Stimulated activated CD4-positive, alpha-beta T cell treated with anti-CD3 and anti-CD28 coated beads, TNF-alpha, amount 100 ng/mL, for 1 hour (primary cell): ENCODE measurements around the gene PDE4B.

Experiments
- DNase-seq, 3 donors: peaks; one replicate each; pipeline ENCODE4 v3.0.0-alpha.2; 2020; ENCODE audit warnings: low read depth in 3 of 3, low spot score in 1 of 3

The PDE4B gene

DNA sequence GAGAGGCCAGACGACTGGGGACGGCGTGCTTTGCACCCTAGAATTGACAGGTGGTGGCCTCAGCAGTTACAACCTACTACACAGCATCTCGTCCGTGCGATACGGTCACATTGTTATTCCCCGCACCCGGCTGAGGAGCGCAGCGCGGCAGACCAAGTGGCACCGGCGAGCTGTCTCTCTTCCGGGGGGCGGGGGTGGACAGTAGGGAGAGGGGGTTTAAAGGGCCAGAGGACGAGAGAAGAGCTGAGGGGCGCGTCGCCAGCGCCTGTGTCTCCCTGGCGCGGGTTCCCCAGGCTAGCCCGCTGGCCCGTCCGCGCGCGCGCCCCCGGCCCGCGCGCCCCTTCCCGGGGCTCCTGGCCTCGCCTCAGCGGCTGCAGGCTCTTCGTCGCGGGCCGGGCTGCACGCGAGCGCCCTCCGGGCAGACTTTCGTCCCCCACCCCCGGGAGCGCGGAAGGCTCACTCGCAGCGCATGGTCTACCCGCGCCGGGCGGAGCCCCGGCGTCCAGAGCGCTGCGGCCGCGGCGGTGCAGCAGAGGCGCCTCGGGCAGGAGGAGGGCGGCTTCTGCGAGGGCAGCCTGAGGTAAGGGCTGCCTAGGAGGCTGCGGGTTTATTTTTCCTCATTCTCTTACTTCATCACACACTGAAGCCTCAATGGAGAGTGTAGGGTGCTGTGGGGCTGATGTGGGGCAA, at the start of gene PDE4B:
PDE4B (plus strand) TSS at position 227 of the 690 bp plus-strand sequence.
- no peak for DNase-seq

DNA sequence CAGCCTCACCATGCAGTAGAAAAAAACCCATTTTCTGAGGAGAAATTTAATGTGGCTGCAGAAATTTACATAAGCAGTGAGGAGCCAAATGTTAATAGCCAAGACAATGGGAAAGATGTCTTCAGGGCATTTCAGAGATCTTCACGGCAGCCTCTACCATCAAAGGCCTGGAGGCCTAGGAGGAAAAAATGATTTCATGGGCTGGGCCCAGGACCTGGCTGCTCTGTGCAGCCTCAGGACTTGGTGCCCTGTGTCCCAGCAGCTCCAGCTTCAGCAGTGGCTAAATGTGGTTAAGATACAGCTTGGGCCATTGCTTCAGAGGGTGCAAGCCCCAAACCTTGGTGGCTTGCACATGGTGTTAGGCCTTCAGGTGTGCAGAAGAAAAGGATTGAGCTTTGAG, 48.0 kb upstream of the PDE4B start:
- DNase-seq = no peak

DNA sequence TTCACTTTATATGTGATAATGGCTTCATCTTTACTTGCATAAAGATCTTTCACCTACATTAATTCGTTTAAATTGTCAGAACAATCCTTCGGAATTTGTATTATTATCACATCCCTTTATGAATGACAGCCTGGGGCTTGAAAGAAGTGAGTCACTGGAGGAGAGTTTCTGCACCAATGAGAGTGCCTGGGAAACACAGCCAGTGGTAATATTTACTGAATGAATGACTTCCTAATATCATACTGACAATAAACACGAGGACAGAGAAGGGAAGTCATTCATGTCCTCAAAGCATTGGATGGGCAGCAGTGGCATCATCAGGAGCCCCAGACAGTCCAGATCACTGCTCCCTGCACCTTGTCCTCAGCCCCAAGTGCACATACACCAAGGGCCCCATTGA, 40.7 kb upstream of the PDE4B start:
- DNase-seq = no peak

DNA sequence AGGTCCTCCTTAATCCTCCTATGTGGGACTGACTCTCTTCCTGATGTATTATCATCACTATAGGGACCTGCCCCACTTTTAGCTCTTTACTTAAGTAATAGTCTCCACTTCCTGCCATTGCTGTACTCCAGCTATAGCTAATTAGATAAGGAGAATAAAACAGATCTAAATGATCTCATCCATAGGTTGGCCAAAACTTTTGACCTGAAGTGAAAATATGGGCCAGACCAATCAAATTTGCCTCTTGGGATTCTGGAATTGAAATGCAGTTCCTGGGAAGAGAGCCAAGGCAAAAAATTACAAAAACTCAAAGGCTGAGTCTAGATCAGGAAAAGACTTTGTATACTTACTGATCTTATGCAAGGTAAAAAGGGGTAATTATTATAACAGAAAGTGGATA, 36.1 kb upstream of the PDE4B start:
- DNase-seq = no peak

DNA sequence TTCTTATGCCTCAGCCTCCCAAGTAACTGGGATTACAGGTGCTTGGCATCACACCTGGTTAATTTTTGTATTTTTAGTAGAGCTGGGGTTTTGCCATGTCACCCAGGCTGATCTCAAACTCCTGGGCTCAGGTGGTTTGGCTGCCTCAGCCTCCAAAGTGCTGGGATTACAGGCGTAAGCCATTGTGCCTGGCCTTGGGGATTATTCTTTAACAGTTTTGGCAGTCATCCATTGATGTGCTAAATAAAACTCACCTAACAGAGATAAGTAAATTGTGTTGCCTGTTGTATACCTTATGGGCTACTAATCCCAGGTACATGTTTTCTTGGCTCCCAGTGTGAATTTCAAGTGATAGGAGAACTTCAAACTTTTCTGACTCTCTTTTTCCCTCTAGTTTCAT, 35.2 kb upstream of the PDE4B start:
- DNase-seq = no peak

DNA sequence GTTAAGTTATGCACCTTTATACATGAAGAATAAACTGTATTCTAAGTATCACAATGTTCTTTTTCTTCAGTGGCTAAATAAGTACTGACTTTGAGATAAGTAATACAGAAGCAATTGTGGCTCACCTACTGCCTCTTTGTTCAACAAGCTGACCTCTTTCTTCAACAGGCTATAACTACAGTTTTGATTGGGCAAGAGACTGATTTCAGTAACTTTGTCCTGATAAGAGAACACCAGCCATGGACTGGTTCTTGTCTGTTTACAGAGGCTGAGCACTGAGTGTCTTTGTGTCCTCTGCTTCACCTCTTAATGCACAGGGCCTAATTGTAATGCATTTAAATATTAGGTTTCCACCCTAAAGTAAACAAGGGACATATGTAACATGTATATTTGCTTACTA, 34.6 kb upstream of the PDE4B start:
- DNase-seq = no peak

DNA sequence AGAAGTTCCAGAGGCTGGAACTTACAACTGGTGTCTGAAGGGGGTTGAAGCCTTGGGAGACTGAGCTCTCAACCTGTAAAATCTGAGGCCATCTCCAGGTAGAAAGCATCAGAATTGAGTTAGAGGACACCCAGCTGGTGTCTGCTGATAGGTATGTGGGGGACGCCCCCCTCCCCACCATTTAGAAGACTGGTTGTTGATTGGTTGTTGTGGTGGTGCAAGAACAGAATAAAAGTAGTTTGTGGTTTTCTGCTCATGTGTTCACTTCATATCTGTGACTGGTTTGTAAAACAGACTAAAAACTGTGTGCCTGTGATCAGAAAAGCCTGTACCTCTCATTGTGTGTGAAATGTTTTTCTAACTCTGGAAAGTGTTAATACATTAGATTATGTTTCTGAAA, 33.2 kb upstream of the PDE4B start:
- DNase-seq = no peak

DNA sequence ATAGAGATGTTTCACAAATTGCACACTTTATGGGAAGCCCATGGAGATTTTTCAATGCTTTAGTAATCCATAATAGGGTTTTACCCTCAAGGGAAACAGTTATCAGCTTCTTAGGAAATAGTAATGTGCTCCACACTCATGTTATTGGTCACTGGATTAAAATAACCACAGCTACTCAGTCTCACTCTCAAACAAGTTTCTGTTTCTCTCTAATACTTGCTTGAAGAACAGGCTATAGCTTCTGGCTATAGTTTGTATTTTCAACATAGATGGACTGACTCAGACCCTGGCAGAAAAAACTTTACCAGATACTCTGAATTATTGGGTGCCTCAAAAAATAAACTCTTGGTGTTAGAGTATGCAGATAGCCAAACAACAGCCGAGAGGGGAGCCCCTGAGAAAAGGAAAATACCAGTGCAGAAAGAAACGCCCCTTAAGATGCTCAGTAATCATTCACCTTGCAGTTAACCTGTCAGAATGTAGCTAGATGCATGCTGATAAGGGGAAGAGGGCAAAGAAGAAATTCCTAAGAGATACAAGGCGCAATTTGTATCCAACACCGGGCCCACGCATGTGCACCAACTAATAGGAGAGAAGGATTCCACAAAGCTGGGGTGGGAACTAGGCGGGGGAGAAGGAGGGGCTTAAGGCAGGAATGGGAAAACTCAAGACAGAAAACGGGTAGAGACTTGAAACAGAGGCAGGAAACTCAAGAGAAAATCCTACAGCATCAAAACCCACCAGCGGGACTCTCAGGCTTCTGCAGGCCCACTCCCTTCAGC, 30.4 kb upstream of the PDE4B start:
- no peak for DNase-seq

DNA sequence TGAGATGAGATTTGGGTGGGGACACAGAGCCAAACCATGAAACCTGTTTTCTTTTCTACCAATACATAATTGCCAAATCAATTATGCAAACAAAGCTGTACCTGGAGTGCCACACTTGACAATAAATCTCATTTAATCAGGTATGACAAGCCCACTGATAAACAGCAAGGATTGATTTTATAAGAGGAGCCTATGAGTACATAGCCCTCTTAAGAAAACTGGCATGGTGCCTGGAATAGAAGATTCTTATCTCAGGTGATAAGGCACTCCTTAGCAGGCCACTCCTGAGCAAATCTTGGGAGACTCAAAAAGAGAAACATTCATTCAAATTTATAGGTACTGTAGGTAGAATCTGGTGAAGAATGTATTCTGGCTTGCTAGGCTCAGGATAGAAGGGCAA, 28.6 kb upstream of the PDE4B start:
- DNase-seq = no peak

DNA sequence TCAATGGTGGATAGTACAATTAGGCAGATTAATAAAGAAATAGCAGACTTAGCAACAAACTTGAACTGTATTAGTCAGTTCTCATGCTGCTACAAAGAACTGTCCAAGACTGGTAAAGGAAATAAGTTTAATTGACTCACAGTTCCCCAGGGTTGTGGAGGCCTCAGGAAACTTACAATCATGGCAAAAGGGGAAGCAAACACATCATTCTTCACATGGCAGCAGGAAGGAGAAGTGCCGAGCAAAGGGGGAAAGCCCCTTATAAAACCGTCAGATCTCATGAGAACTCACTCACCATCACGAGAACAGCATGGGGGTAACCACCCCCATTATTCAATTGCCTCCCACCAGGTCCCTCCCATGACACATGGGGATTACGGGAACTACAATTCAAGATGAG, 27.1 kb upstream of the PDE4B start:
- no peak for DNase-seq

DNA sequence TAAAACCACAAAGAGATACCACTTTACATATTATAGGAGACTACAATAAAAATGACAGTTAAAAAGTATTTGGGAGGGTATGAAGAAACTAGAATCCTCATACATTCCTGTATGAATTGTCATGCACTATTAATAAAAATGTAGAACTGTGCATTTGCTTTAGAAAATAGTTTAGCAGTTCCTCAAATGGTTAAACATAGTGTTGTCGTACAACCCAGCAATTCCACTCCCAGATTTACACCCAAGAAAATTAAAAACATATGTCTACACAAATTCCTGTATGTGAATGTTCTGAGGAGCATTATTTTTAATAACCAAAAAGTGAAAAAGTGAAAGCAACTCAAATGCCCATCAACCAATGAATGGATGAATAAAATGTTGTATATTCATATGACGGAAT, 23.1 kb upstream of the PDE4B start:
- no peak for DNase-seq

DNA sequence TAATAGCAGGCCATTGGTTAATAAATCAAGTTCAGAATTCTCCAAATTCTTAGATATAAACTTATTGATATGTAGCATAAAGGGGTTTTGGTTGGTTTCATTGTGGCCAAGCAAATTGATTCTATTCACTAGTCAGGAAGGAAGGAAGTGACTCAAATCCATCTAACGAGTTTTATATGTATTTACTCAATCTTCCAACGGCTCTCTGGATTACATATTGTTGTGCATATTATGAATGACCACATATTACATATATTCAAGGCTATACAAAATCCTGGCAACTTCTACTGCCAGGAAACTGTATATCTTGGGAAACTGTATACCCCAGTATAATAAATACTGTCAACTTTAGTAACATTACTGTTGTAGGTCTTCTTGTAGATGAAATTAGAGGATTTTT, 20.1 kb upstream of the PDE4B start:
- DNase-seq = no peak

DNA sequence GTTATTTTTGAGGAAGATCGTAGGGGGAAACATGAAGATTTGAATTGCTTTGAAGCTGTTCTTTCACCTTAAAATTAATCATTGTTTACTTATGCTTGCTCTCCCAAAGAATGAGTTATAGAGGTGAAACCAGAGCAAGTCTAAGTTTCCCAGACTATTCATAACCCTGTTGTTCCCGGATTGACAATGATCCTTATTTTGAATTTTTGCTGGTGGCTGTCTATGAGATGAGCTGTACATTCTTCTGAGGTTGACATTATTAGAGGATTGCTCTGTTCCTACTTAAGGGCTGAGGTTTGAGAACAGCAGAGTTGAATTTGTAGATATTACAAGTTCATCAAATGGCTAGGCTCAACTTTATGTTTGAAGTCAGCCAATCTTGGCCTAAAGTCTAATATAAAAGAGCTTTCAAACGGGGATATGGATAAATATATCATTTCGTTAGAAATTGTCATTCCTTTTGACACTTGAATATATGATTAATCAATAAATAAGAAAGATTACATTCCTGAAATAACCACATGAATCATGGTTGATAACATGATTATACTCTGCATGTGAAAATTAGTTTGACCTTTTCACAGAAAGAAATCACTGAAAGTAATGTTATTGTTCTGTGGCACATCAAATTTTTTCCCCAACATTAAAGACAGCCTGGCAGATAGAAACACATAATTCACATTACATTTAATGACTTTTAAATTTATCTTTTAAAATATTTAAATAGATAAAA, 19.1 kb upstream of the PDE4B start:
- DNase-seq = no peak

DNA sequence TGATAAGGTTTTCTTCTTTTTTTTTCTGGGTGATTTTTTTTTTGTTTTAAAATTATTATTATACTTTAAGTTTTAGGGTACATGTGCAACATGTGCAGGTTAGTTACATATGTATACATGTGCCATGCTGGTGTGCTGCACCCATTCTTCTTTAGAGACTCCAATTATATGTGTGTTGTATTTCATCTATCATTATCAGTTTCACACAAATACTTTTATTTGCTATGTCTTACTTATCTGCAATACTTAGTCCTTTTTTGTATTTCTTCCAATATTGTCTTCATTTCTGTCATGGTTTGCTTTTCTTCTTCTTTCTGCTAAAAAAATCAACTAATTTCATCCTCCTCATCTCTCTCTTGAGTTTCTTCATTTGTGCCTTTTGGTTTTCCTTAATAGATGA, 3.9 kb upstream of the PDE4B start:
- no peak for DNase-seq

DNA sequence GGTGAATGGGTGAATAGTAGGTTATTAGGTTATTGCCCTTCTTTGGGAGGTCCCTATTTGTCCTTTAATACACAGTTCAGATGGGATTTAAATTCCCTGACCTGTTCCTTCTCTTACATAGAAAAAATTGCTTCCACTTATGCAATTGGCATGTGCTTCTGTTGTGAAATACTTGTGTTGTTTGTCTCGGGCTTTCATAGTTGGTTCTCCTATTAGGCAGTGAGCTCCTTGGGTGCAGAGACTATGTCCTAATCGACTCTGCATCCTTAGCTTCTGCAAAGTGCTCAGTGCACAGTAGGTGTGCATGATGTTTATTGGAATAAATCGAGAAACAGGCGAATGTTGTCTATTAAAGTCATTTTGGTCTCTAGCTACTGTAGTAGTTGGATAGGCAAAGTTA, 1.3 kb upstream of the PDE4B start:
- DNase-seq = no peak

DNA sequence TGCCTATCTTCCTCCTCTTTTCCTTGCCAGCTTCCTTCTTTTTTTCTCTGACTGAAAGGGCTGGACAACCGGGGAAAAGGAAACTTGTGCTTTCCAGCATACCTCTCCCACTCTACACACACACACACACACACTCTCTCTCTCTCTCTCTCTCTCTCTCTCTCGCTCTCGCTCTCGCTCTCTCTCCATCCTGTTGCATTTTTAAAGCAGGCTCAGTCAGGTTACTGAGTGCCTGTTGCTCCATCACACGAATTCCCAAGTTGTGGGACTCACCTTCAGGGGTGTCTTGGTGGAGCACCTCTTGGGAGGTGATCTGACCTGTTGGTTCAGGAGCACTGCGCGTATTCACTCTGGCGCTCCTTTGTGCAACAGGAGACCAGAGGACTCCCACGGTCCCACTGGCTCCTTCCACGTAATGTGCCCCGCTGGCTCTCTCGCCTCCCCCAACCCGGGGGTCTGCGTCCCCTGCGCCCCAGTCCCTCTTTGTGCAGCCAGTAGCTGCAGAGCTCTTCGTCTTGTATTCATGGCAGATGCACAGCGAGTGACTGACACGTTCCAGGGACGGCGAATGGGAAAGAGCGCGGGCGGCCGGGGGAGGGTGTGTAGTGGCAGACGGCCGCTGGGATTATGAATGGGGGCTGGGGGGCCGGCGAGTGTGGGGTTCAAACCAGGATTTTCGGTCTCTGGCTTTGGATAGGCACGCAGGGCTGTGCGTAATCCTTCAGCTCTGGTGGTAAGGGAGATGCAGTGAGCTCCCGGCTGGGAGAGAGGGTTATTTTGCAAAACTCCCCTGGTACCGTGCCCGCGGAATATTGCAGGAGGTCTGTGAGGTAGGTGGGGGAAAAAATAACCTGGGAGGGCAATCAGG, 660 bp upstream of the PDE4B start:
- DNase-seq = no peak

DNA sequence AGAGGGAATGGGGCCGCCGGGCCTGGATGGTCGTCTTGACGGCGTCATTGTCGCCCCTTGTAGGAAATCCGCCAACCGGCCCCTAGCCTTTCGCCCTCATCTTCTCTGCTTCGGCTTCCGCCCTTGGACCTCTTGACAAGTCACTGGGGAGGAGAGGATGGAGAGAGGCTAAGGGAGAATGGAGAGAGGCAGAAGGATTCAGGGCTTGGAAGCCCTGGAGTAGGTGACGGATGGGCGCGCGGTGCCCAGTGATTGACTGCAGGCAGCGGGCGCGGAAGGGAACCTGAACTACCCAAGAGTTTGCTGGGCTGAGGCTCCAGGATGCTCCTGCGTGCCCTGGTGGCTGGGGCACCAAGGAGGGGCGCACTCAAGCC, 651 bp downstream of the PDE4B start:
- no peak for DNase-seq

DNA sequence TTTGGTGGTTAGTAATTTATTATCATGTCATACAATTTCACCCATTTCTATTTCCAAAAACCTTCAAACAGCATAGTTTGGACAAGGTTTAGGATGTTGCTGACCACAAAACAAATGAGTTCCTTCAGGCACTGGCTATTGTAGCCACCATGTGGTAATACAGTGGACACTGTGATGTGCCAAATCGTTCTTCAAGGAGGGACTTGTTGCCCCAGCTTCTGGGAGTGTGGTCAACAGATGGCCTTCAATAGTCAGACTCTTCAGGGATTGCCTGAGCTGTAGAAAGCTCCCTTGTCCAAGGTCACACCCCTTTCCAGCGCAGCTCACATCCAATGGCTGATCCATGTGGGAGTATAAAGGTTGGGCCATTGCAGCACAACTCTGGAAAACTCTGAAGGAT, 2.6 kb downstream of the PDE4B start:
- DNase-seq = no peak

DNA sequence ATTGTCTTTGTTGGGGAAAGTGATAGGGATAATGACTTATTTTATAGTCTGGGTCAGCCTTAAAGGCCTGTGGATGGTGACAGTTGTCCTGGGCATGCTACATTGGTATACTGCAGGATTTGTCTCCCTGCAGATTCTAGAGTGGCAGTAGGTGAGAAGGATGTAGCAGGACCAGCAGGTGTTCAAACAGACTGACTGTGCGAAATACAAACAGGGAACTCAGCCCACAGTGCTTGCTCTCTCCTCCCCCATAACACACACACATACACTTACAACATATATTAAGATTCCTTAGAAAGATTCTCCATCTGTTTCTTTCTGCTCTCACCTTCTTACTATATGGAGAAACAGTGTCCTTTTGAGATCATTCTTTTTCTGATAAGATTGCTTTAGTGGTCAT, 6.9 kb downstream of the PDE4B start:
- no peak for DNase-seq

DNA sequence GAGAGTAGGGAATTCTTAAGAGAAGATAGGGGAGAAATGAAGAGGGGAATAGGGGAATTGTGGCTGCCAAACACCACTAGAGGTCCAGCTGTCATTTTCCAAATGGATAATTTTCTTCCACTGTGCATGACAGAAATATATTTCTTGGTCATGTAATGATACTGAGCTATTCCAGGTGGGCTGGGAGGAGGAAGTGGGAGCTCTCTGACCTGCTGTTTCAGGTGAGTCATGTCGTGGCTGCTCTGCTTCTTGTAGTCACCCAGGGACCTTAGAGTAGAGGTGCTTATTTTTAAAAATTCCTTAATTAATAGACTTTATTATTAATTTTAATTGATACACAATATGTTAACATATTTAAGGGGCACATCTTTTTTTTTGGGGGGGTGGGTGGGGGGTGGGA, 11.9 kb downstream of the PDE4B start:
- DNase-seq = no peak

DNA sequence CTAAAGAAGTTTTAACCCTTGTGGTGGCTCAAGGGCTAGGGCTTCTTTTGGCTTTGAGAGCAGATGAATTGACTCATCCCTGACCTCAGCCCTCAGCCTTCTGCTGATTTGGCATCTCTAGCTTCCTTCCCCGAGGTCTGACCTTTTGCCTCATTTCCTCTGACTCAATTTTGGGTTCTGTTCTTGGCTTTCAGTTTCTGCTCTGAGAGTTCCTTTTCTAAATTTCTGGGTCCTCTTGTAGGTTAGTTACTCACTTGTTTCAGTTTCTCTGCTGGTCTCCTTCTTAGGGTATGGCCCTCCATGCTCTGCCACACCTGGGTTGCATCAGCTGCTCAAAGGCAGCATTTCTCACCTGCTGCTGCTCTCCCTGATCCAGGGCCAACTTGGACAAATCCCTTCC, 19.4 kb downstream of the PDE4B start:
- no peak for DNase-seq
